Umbilical cord (tissue), 2 donors: Measurements from ENCODE around the gene CEACAM18. TPM values are rescaled to one million over a fixed set of nuclear protein-coding genes. Genes with fewer than 3 reads are reported as not detected.
A peak's percentile ranks its signal among the peaks of the same experiment; 100 is the strongest.

Experiments used
- DNase-seq: peaks from one replicate; pipeline ENCODE4 v3.0.0-alpha.2; 2015; ENCODE audit warnings: low spot score
- total RNA-seq: library from RNA; depleted of rRNA; stranded (reverse); fragments of >200 nt; gene quantifications from one replicate; pipeline ENCODE4 v1.2.3, GENCODE V29; 2014; ENCODE audit warnings: low replicate concordance; ENCODE audit not compliant: insufficient read depth

CEACAM18 gene
- total RNA-seq, 1 donor from 2014 or later: not detected

DNA sequence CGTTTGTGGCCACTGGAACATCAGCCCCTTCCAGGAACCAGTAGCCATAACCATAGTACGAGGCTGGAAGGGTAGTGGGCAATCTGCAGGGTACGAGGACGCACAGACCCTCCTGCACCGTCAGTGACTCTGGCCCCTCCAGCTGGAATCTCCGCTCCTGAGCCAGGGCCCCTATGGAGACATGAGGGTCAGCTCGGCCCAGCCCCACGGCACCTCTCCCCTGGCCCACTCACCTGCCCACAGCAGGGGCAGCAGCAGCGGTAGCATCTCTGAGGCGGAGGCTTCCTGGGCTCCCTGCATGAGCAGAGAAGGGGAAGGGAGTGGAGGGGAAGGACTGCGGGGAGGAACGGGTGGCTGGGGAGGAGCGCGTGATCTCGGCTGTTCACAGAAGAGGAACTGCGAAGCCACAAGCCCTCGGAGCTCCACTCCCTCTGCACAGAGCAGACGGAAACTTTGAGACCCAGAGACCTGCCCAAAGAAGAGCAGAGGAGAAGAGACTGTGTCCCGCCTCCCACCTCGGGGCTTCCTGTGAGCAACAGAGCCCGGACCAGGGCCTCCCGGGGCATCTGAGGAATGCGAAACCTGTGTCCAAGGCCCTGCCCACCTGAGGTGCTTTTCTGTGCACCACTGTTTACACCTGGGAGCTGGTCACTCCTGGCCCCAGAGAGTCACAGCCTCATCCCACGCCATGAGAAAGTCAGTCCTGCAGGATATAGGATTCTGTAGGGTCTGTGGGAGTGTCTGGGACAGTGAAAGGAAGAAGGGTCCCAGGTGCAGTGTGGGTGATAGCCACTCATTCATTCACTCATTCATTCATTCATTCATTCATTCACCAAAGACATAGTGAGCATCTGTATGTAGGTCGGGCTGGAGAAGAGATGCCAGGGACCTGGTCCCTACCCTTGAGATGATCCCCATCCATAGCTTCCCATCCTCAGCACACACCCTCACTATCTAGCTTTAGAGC is 53.3 kb downstream of the CEACAM18 start, which contains the start of gene SIGLEC6:
SIGLEC6 (minus strand) TSS at position 322 of the 967 bp plus-strand sequence; CDS start at position 300, 22 bp downstream.
- peak; percentile 45 for DNase-seq

DNA sequence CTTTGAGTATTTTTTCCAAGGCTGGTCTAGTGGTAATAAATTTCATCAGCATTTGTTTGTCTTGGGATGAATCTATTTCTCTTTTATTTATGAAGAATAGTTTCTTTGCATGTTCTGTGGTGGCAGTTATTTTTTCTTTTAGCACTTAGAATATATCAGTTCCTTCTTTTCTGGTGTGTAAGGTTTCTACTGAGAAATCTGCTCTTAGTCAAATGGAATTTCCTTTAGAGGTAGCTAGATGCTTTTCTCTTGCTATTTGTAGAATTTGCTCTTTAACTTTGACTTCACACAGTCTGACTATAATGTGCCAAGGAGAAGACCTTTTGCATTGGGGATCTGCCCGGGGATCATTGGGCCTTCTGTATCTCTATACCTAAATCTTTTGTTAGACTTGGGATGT is 57.2 kb downstream of the CEACAM18 start:
- no peak for DNase-seq

DNA sequence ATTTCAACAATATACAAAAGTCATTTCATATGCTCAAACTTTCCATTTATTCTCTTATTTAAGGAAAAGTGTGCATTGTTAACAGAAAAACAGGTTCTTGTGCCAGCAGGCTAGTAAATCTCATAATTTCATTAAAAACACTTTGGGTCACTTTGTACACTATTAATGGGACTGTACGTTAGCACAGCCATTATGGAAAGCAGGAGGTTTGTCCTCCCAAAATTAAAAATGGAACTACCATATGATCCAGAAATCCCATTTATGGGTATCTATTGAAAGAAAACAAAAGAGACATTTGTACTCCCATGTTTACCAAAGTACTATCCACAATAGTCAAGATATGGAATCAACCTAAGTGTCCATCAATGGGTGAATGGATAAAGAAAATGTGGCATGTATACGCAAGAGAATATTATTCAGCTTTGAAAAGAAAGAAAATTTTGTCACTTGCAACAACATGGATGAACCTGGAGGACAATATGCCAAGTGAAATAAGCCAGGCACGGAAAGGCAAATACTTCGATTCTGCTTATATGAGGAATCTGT is 61.6 kb downstream of the CEACAM18 start:
- DNase-seq: no peak

Other genes starting within 250 kb of the CEACAM18 start
- not detected for gene SIGLECL1, start 227.5 kb upstream of the CEACAM18 start, total RNA-seq
- 2.2 TPM for gene IGLON5, start 166.9 kb upstream of the CEACAM18 start, total RNA-seq
- 1.2 TPM for gene VSIG10L, start 136.4 kb upstream of the CEACAM18 start, total RNA-seq
- gene ETFB, start 112.2 kb upstream of the CEACAM18 start, total RNA-seq: 26.7 TPM
- not detected for gene CLDND2, start 109.5 kb upstream of the CEACAM18 start, total RNA-seq
- gene NKG7, start 105.9 kb upstream of the CEACAM18 start, total RNA-seq: not detected
- not detected for gene LIM2, start 90.6 kb upstream of the CEACAM18 start, total RNA-seq
- 2.4 TPM for gene C19orf84, start 87.9 kb upstream of the CEACAM18 start, total RNA-seq
- 5.1 TPM for gene SIGLEC10, start 60.9 kb upstream of the CEACAM18 start, total RNA-seq
- 0.72 TPM for gene SIGLEC8, start 20.1 kb upstream of the CEACAM18 start, total RNA-seq
- 5.3 TPM for gene SIGLEC12, start 23.3 kb downstream of the CEACAM18 start, total RNA-seq
- gene SIGLEC6, start 53.1 kb downstream of the CEACAM18 start, total RNA-seq: not detected
- 17.3 TPM for gene ZNF175, start 92.7 kb downstream of the CEACAM18 start, total RNA-seq
- gene SIGLEC5, start 151.9 kb downstream of the CEACAM18 start, total RNA-seq: not detected
- gene SIGLEC14, start 168.3 kb downstream of the CEACAM18 start, total RNA-seq: 3.6 TPM
- 27.9 TPM for gene SPACA6, start 214.8 kb downstream of the CEACAM18 start, total RNA-seq
- gene HAS1, start 245.5 kb downstream of the CEACAM18 start, total RNA-seq: not detected